BJ (cell line): Measurements from ENCODE around the gene CYP4Z1. TPM values are rescaled to one million over a fixed set of nuclear protein-coding genes. Genes with fewer than 3 reads are reported as not detected.
"Not testable (repeated sequence)": the region's sequence is repeated elsewhere in the genome, so short reads cannot be mapped to it uniquely, and the experiment has no call there.

Experiments
- CTCF ChIA-PET: fragments of 350-600 bp; formaldehyde crosslinking; extraction: SDS; loops from one replicate; lab custom pipeline; 2021; ENCODE audit warnings: antibody characterized with exemption, inconsistent platforms; lab: Yijun Ruan, JAX
- POLR2A ChIA-PET: fragments of 300-600 bp; sonication (Branson Sonifier 250); formaldehyde crosslinking; extraction: SDS; loops from one replicate; lab custom pipeline; 2021; ENCODE audit warnings: antibody characterized with exemption; lab: Charles Lee
- DNase-seq: peaks from one replicate; pipeline ENCODE4 v3.0.0-alpha.2; 2011; ENCODE audit warnings: low read depth
- H3K27me3 ChIP-seq: 2 replicates; pipeline ENCODE4 v1.6.0; 2011; ENCODE audit warnings: low read length; ENCODE audit not compliant: control insufficient read depth, insufficient read depth
- H3K36me3 ChIP-seq: 2 replicates; pipeline ENCODE4 v1.5.1; 2011; ENCODE audit warnings: low read length; ENCODE audit not compliant: control insufficient read depth, insufficient read depth
- H3K4me3 ChIP-seq: 2 replicates; pipeline ENCODE4 v1.5.1; 2011; ENCODE audit warnings: low read depth, mild to moderate bottlenecking, control low read depth, low read length
- polyA plus RNA-seq: library from polyadenylated mRNA; depleted of rRNA; stranded (reverse); fragments of >200 nt; gene quantifications from 2 replicates; pipeline ENCODE4 v1.2.3, GENCODE V29; 2011
- TF ChIP-seq, protein P1 (sequence below): IDR thresholded peaks from 2 replicates; pipeline ENCODE4 v1.5.1; 2011; ENCODE audit warnings: low read depth, mild to moderate bottlenecking, control low read depth, inconsistent platforms, low read length, moderate library complexity; ENCODE audit not compliant: insufficient read depth

CYP4Z1 gene
- polyA plus RNA-seq, 1 experiment, result not detected

DNA sequence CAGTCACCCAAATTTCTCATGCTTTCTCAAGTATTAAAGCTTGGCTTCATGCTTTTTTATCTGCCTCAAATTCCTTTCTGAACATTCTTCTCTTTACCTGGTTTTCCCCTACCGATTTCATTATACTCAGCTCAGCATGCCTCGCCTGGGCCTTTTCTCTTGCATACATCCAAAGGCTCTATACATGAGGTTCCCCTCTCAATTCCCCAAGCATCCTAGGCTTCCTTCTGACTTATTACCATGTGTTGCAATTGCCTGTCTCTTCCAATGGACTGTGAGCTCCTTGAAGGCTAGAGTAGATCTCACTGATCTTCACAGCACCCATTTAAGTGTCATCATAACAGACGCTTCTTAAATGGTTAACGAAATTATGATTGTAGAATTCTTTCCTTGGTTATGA lies 46.1 kb downstream of the CYP4Z1 start:
- POLR2A ChIA-PET, result no interaction called here
- CTCF ChIA-PET, result no interaction called here
- TF ChIP-seq, protein P1, sequence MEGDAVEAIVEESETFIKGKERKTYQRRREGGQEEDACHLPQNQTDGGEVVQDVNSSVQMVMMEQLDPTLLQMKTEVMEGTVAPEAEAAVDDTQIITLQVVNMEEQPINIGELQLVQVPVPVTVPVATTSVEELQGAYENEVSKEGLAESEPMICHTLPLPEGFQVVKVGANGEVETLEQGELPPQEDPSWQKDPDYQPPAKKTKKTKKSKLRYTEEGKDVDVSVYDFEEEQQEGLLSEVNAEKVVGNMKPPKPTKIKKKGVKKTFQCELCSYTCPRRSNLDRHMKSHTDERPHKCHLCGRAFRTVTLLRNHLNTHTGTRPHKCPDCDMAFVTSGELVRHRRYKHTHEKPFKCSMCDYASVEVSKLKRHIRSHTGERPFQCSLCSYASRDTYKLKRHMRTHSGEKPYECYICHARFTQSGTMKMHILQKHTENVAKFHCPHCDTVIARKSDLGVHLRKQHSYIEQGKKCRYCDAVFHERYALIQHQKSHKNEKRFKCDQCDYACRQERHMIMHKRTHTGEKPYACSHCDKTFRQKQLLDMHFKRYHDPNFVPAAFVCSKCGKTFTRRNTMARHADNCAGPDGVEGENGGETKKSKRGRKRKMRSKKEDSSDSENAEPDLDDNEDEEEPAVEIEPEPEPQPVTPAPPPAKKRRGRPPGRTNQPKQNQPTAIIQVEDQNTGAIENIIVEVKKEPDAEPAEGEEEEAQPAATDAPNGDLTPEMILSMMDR, result no peak
- Histone ChIP-seq H3K4me3 (no peak overlapping the region), H3K36me3 (no peaks in the 10 kb centered on the region), H3K27me3 (no peaks in the 10 kb centered on the region)
- no peak for DNase-seq

DNA sequence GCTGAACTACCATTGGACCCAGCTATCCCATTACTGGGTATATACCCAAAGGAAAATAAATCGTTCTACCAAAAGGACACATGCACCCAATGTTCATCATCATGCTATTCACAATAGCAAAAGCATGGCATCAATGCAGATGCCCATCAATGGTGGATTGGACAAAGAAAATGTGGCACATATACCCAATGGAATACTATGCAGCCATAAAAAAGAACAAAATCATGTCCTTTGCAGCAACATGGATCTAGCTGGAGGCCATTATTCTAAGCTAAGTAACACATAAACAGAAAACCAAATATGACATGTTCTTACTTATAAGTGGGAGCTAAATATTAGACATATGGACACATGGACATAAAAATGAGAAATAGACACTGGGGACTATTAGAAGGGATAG lies 54.0 kb downstream of the CYP4Z1 start:
- CTCF ChIA-PET, H3K36me3 ChIP-seq: not testable (repeated sequence)

DNA sequence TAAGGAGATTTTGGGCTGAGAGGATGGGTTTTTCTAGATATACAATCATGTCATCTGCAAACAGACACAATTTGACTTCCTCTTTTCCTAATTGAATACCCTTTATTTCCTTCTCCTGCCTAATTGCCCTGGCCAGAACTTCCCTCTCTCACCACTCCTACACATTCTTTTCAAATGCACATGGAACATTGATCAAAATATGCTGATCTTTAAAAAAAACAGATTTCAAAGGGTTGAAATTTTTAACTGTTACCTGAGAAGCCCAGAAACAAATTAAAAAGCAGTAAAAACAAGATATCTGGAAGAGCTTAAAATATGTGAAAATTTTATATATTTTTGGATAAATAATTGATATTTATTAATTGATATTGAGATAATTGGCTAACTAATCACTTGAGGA lies 57.8 kb downstream of the CYP4Z1 start:
- H3K36me3 ChIP-seq, POLR2A ChIA-PET, H3K27me3 ChIP-seq, H3K4me3 ChIP-seq, DNase-seq: not testable (repeated sequence)
- CTCF ChIA-PET, result interaction anchor here (0.7 kb wide), 1 partner anchor 241 kb away, joined by 5 read pairs; no protein-coding TSS in a partner anchor

More for the DNA sequence above, 54.0 kb downstream of the CYP4Z1 start:
- not testable (repeated sequence) for H3K27me3 ChIP-seq, H3K4me3 ChIP-seq, DNase-seq
- POLR2A ChIA-PET, result interaction anchor here (0.6 kb wide), 1 partner anchor 1471 kb away, joined by 4 read pairs; no protein-coding TSS in a partner anchor

DNA sequence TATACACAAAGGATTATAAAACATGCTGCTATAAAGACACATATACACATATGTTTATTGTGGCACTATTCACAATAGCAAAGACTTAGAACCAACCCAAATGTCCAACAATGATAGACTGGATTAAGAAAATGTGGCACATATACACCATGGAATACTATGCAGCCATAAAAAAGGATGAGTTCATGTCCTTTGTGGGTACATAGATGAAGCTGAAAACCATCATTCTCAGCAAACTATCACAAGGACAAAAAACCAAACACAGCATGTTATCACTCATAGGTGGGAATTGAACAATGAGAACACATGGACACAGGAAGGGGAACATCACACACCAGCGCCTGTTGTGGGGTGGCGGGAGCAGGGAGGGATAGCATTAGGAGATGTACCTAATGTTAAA lies 60.0 kb downstream of the CYP4Z1 start:
- DNase-seq, H3K4me3 ChIP-seq, POLR2A ChIA-PET, H3K36me3 ChIP-seq, CTCF ChIA-PET, H3K27me3 ChIP-seq: not testable (repeated sequence)

DNA sequence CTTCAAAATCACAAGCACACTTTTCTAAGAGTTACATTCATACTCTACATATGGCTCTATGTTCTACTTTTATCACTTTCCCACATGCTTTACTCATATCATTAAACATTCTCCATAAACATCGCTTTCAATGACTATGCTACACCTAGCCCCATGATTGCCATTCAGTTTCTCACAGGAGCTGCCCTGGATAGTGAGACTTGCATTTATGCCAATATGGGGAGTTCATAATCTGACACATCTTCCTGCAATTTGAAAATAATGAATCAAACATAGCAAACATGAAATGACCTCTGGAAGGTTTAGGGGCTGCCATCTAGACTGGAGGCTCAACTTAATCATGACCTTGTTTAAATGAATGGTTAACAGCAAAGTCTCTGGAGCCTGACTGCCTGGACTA lies 61.2 kb downstream of the CYP4Z1 start:
- Histone ChIP-seq H3K4me3 (no peak overlapping the region), H3K27me3 (no peaks in the 10 kb centered on the region), H3K36me3 (no peaks in the 10 kb centered on the region)
- ChIA-PET POLR2A (no interaction called here), CTCF (no interaction called here)
- DNase-seq, result no peak
- TF ChIP-seq, protein P1, result no peak

DNA sequence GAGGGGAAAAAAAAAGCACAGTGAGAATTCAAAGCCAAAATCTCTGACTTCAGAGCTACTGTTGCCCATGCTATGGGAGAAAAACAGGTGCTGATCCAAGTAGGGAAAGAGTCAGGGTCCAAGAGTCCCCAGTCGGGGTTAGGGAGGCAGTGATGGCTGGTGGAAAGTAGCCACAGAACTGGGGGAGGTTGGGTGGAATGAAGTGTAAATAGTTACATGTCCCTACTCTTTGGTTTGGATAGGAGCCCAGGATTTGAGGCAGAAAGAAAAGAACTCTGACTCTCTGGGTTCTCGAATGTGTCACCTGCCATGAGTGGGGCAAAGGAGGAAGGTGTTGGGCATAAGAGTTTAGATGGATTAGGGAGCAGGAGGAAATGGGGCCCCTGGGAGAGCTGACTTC lies 61.8 kb downstream of the CYP4Z1 start:
- POLR2A ChIA-PET, DNase-seq, H3K36me3 ChIP-seq, H3K27me3 ChIP-seq, H3K4me3 ChIP-seq: not testable (repeated sequence)
- CTCF ChIA-PET, result interaction anchor here (0.6 kb wide), 1 partner anchor 1549 kb away, joined by 3 read pairs; no protein-coding TSS in a partner anchor

DNA sequence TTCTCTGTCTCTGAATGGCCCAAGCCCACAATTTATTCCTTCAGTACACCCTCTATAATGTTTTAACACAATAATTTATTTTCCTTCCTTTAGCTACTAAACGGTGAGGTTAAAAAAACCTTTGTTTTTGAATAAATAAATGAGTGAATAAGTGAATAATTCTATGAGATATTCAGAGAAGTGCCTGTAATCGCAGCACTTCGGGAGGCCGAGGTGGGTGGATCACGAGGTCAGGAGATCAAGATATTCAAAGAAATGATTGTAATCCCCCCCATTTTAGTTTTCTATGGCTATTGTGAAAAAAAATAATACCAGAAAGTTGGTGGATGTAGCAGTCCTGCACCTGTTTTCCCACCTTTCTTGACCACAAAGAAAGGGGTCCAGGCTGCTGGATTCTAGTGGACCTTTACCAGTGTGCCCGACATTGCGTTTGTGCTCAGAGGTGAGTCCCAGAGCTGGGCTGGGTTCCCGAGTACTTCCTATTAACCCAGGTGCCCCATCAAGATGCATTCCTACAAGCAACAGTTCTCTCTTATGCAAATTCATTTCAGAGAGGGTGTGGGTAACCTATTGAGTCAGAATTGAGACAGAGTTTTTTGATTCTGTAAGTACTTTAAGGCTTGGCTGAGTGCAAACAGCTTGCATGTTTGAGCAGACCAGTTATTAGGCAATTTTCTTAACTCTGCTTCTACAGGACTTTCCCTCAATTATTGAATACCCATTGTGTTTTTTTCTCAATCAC lies 62.6 kb downstream of the CYP4Z1 start:
- H3K36me3 ChIP-seq, DNase-seq, H3K27me3 ChIP-seq, H3K4me3 ChIP-seq, CTCF ChIA-PET, POLR2A ChIA-PET: not testable (repeated sequence)

DNA sequence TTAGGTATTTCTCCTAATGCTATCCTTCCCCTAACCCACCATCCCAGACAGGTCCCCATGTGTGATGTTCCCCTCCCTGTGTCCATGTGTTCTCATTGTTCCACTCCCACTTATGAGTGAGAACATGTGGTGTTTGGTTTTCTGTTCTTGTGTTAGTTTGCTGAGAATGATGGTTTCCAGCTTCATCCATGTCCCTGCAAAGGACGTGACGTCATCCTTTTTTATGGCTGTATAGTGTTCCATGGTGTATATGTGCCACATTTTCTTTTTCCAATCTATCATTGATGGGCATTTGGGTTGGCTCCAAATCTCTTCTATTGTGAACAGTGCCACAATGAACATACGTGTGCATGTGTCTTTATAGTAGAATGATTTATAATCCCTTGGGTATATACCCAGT lies 65.6 kb downstream of the CYP4Z1 start:
- DNase-seq, CTCF ChIA-PET, H3K27me3 ChIP-seq, H3K4me3 ChIP-seq, POLR2A ChIA-PET, H3K36me3 ChIP-seq: not testable (repeated sequence)
